Spleen (tissue), 11 donors: ENCODE results near the gene PRDX1. TPM values are rescaled to one million over a fixed set of nuclear protein-coding genes. Genes with fewer than 3 reads are reported as not detected.

Experiments used
- DNase-seq: peaks from one replicate; pipeline ENCODE4 v3.0.0-alpha.2; 2020
- H3K27ac ChIP-seq, 8 donors: fragments of 200-600 bp; sonication (generic) in 7 of 8; 1 replicate in 4 of 8; 2 replicates in 4 of 8; pipeline versions ENCODE4 v1.5.0 to v1.8.0; 2016 to 2021; ENCODE audit warnings: inconsistent platforms in 4 of 8, mild to moderate bottlenecking in 4 of 8, moderate library complexity in 1 of 8
- H3K27me3 ChIP-seq, 7 donors: fragments of 200-600 bp; sonication (generic) in 6 of 7; replicated peaks in 1 of 7; 1 replicate in 4 of 7; 2 replicates in 3 of 7; pipeline versions ENCODE4 v1.5.0 to v1.8.0; 2016 to 2021; ENCODE audit warnings: inconsistent platforms in 3 of 7, mild to moderate bottlenecking in 1 of 7
- H3K36me3 ChIP-seq, 6 donors: fragments of 200-600 bp; sonication (generic) in 5 of 6; 1 replicate in 4 of 6; 2 replicates in 2 of 6; pipeline versions ENCODE4 v1.5.0 to v1.8.0; 2016 to 2021; ENCODE audit warnings: inconsistent platforms in 2 of 6
- H3K4me1 ChIP-seq, 6 donors: fragments of 200-600 bp; sonication (generic) in 5 of 6; 1 replicate in 3 of 6; 2 replicates in 3 of 6; pipeline versions ENCODE4 v1.5.0 to v1.8.0; 2016 to 2021; ENCODE audit warnings: inconsistent platforms in 3 of 6
- H3K4me3 ChIP-seq, 8 donors: fragments of 200-600 bp; sonication (generic) in 7 of 8; 1 replicate in 4 of 8; 2 replicates in 4 of 8; pipeline versions ENCODE4 v1.5.0 to v1.8.0; 2016 to 2021; ENCODE audit warnings: inconsistent platforms in 4 of 8, mild to moderate bottlenecking in 4 of 8, moderate library complexity in 2 of 8
- H3K9me3 ChIP-seq, 8 donors: fragments of 200-600 bp; sonication (generic) in 7 of 8; 1 replicate in 4 of 8; 2 replicates in 4 of 8; pipeline versions ENCODE4 v1.5.0 to v1.8.0; 2016 to 2021; ENCODE audit warnings: inconsistent platforms in 4 of 8
- CTCF ChIP-seq, 11 experiments: fragments of 200-600 bp in 7 of 11; fragments of 450-650 bp in 4 of 11; sonication (generic) in 4 of 11; IDR thresholded peaks in 8 of 11; conservative IDR thresholded peaks in 3 of 11; 1 replicate in 7 of 11; 2 replicates in 4 of 11; pipeline versions ENCODE4 v1.4.0 to v1.8.0; 2016 to 2021; ENCODE audit warnings: antibody characterized with exemption in 11 of 11, inconsistent platforms in 4 of 11, mild to moderate bottlenecking in 1 of 11
- POLR2A ChIP-seq, 3 donors: fragments of 450-650 bp; IDR thresholded peaks; one replicate each; pipeline ENCODE4 v1.5.1; 2017; ENCODE audit warnings: antibody characterized with exemption in 3 of 3, mild to moderate bottlenecking in 1 of 3
- POLR2AphosphoS5 ChIP-seq, 3 donors: sonication (generic); formaldehyde crosslinking; IDR thresholded peaks; one replicate each; pipeline ENCODE4 v1.5.1; 2017; ENCODE audit warnings: antibody characterized with exemption in 3 of 3
- WGBS, 5 donors: extraction: QIAGEN DNeasy Blood & Tissue Kit in 3 of 5; methylation state at CpG; one replicate each; pipeline versions ENCODE4 v1.1.5 to v1.1.7; 2013 to 2018; 5-methylcytosine and 5-hydroxymethylcytosine counted together
- intact Hi-C: fragments of 100-400 bp; cut with DNase I; formaldehyde crosslinking; loops from one replicate; pipeline ENCODE4 v1.15.0; 2023; ENCODE audit warnings: low total_unique reads
- polyA plus RNA-seq, 3 donors: library from polyadenylated mRNA; stranded (reverse); fragments of 200-250 nt; gene quantifications; one replicate each; pipeline ENCODE4 v1.2.1, GENCODE V29; 2013
- total RNA-seq, 7 donors: library from RNA; depleted of rRNA in 3 of 7; stranded (reverse); fragments of >200 nt in 3 of 7; fragmentation: NEBNext Ultra II Directional in 4 of 7; extraction: Animal tissue kit (Norgen Biotek cat#: 25700) in 4 of 7; gene quantifications; one replicate each; pipeline versions ENCODE4 v1.1.0 to v1.2.1, GENCODE V29; 2016 to 2021
- donor health status: healthy with polysubstance abuse.
- donor health status: DM: no; HTN: no; CAD: no; lungs with moderate emphysema.
- donor health status: DM: no; HTN: no; CAD: no.
- donor health status: Bipolar disorder and iron deficiency.
- donor health status: healthy.
- donor health status: DM: no; HTN: no; CAD: no.
- donor health status: DM: yes; HTN: yes; CAD: no.

Gene PRDX1
- total and polyA plus RNA-seq, 10 donors, result 156 to 457 (median 247) TPM

- TF ChIP-seq CTCF (IDR thresholded peaks at IDR 0.05 in 8 of 11, conservative IDR thresholded peaks at IDR 0.05 in 3 of 11), result no peak
- TF ChIP-seq POLR2AphosphoS5 (IDR thresholded peaks at IDR 0.05), result peak in 2 of 3 donors; percentile 26 to 40
- TF ChIP-seq POLR2A (IDR thresholded peaks at IDR 0.05), result no peak
- DNase-seq, result no peak
- intact Hi-C loops, result no loop called here
- Histone ChIP-seq H3K36me3 (peaks cover 5 to 64% (median 53%) of the 10 kb centered on the region in 6 donors), H3K4me3 (no peak overlapping the region), H3K4me1 (no peaks in the 10 kb centered on the region), H3K27me3 (no peaks in the 10 kb centered on the region), H3K9me3 (no peaks in the 10 kb centered on the region), H3K27ac (no peak overlapping the region)
- 80 to 86% (median 83%) methylated on average over 11 to 15 of the region's 15 CpGs for WGBS, 5 donors
These were observed 13.2 kb downstream of the PRDX1 start for GRCh38 chr1:45508295-45509151.

GRCh38 chr1:45507893-45508292, 13.8 kb downstream of the PRDX1 start:
- no peaks in the 10 kb centered on the region for H3K9me3 ChIP-seq
- TF ChIP-seq POLR2AphosphoS5 (IDR thresholded peaks at IDR 0.05) (no peak), POLR2A (IDR thresholded peaks at IDR 0.05) (no peak), CTCF (IDR thresholded peaks at IDR 0.05 in 8 of 11, conservative IDR thresholded peaks at IDR 0.05 in 3 of 11) (no peak)
- no peak for DNase-seq
- H3K4me3 ChIP-seq, result no peak overlapping the region
- intact Hi-C loops, result no loop called here
- 88 to 96% (median 95%) methylated on average over 4 of the region's 4 CpGs for WGBS, 5 donors
- H3K36me3 ChIP-seq, result peaks cover 5 to 58% (median 47%) of the 10 kb centered on the region in 6 donors
- no peaks in the 10 kb centered on the region for H3K4me1 ChIP-seq
- no peaks in the 10 kb centered on the region for H3K27me3 ChIP-seq
- H3K27ac ChIP-seq, result no peak overlapping the region

GRCh38 chr1:45507195-45507594, 14.5 kb downstream of the PRDX1 start:
- H3K27ac ChIP-seq, result no peak overlapping the region
- TF ChIP-seq POLR2AphosphoS5 (IDR thresholded peaks at IDR 0.05) (peak in 2 of 3 donors; percentile 20 to 35), POLR2A (IDR thresholded peaks at IDR 0.05) (no peak)
- H3K36me3 ChIP-seq, result peaks cover 5 to 51% (median 40%) of the 10 kb centered on the region in 6 donors
- H3K4me3 ChIP-seq, result no peak overlapping the region
- H3K27me3 ChIP-seq, result no peaks in the 10 kb centered on the region
- intact Hi-C loops, result no loop called here
- H3K9me3 ChIP-seq, result no peaks in the 10 kb centered on the region
- 85 to 97% (median 92%) methylated on average over 4 to 6 of the region's 6 CpGs for WGBS, 5 donors
- no peaks in the 10 kb centered on the region for H3K4me1 ChIP-seq
- no peak for DNase-seq

- H3K36me3 ChIP-seq, result peaks cover 0 to 16% (median 6%) of the 10 kb centered on the region in 6 donors
- H3K27me3 ChIP-seq, result no peaks in the 10 kb centered on the region
- peaks cover 10 to 31% (median 23%) of the 10 kb centered on the region in 6 donors for H3K4me1 ChIP-seq
- no peak for DNase-seq
- TF ChIP-seq POLR2AphosphoS5 (IDR thresholded peaks at IDR 0.05) (no peak), CTCF (IDR thresholded peaks at IDR 0.05 in 8 of 11, conservative IDR thresholded peaks at IDR 0.05 in 3 of 11) (no peak), POLR2A (IDR thresholded peaks at IDR 0.05) (no peak)
- 87 to 93% (median 89%) methylated on average over 14 of the region's 14 CpGs for WGBS, 5 donors
- intact Hi-C loops, result no loop called here
- no peak overlapping the region for H3K27ac ChIP-seq
- no peak overlapping the region for H3K4me3 ChIP-seq
- no peaks in the 10 kb centered on the region for H3K9me3 ChIP-seq
These were observed 18.0 kb downstream of the PRDX1 start for GRCh38 chr1:45503462-45504360.
